Measurements from ENCODE around the gene PDE4B. TPM values are rescaled to one million over a fixed set of nuclear protein-coding genes. Genes with fewer than 3 reads are reported as not detected.

PDE4B gene
- polyA plus RNA-seq, 3 donors from 2014 or later, result 7.4 to 25.1 (median 18.9) TPM

GRCh38 chr1:65788762-65789161 is 3.9 kb upstream of the PDE4B start:
- peaks cover 2 to 6% (median 4%) of the 10 kb centered on the region in 3 donors for H3K27me3 Mint-ChIP-seq (ENCODE audit: low read depth in 3 of 3)
- H3K4me1 Mint-ChIP-seq, result no peaks in the 10 kb centered on the region
- H3K4me3 Mint-ChIP-seq, result no peak overlapping the region
- H3K9me3 Mint-ChIP-seq, result peaks cover 3 to 27% (median 5%) of the 10 kb centered on the region in 6 donors
- peaks cover 0 to 3% (median 0%) of the 10 kb centered on the region in 3 donors for H3K36me3 Mint-ChIP-seq
- no peak overlapping the region for H3K27ac Mint-ChIP-seq
- DNase-seq, result no peak

- no peak overlapping the region for H3K27ac Mint-ChIP-seq
- H3K36me3 Mint-ChIP-seq, result peaks cover 0 to 3% (median 0%) of the 10 kb centered on the region in 3 donors
- no peak for DNase-seq
- peaks cover 4 to 12% (median 6%) of the 10 kb centered on the region in 3 donors for H3K27me3 Mint-ChIP-seq (ENCODE audit: low read depth in 3 of 3)
- no peaks in the 10 kb centered on the region for H3K4me1 Mint-ChIP-seq
- peaks cover 5 to 39% (median 6%) of the 10 kb centered on the region in 6 donors for H3K9me3 Mint-ChIP-seq
- H3K4me3 Mint-ChIP-seq, result no peak overlapping the region
Observed at GRCh38 chr1:65791396-65791795, 1.3 kb upstream of the PDE4B start.

DNA sequence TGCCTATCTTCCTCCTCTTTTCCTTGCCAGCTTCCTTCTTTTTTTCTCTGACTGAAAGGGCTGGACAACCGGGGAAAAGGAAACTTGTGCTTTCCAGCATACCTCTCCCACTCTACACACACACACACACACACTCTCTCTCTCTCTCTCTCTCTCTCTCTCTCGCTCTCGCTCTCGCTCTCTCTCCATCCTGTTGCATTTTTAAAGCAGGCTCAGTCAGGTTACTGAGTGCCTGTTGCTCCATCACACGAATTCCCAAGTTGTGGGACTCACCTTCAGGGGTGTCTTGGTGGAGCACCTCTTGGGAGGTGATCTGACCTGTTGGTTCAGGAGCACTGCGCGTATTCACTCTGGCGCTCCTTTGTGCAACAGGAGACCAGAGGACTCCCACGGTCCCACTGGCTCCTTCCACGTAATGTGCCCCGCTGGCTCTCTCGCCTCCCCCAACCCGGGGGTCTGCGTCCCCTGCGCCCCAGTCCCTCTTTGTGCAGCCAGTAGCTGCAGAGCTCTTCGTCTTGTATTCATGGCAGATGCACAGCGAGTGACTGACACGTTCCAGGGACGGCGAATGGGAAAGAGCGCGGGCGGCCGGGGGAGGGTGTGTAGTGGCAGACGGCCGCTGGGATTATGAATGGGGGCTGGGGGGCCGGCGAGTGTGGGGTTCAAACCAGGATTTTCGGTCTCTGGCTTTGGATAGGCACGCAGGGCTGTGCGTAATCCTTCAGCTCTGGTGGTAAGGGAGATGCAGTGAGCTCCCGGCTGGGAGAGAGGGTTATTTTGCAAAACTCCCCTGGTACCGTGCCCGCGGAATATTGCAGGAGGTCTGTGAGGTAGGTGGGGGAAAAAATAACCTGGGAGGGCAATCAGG is 660 bp upstream of the PDE4B start:
- Mint-ChIP-seq H3K36me3 (peaks cover 0 to 3% (median 0%) of the 10 kb centered on the region in 3 donors), H3K27ac (no peak overlapping the region), H3K4me3 (peak overlapping the region in 1 of 5 donors; percentile 33), H3K27me3 (ENCODE audit: low read depth in 3 of 3) (peaks cover 4 to 12% (median 6%) of the 10 kb centered on the region in 3 donors), H3K4me1 (no peaks in the 10 kb centered on the region), H3K9me3 (peaks cover 6 to 39% (median 7%) of the 10 kb centered on the region in 6 donors)
- no peak for DNase-seq

GRCh38 chr1:65793359-65793732 is 651 bp downstream of the PDE4B start:
- H3K36me3 Mint-ChIP-seq, result peaks cover 0 to 3% (median 0%) of the 10 kb centered on the region in 3 donors
- H3K4me3 Mint-ChIP-seq, result no peak overlapping the region
- no peaks in the 10 kb centered on the region for H3K4me1 Mint-ChIP-seq
- DNase-seq, result no peak
- no peak overlapping the region for H3K27ac Mint-ChIP-seq
- H3K9me3 Mint-ChIP-seq, result peaks cover 6 to 31% (median 7%) of the 10 kb centered on the region in 6 donors
- peaks cover 4 to 12% (median 6%) of the 10 kb centered on the region in 3 donors for H3K27me3 Mint-ChIP-seq (ENCODE audit: low read depth in 3 of 3)

DNA sequence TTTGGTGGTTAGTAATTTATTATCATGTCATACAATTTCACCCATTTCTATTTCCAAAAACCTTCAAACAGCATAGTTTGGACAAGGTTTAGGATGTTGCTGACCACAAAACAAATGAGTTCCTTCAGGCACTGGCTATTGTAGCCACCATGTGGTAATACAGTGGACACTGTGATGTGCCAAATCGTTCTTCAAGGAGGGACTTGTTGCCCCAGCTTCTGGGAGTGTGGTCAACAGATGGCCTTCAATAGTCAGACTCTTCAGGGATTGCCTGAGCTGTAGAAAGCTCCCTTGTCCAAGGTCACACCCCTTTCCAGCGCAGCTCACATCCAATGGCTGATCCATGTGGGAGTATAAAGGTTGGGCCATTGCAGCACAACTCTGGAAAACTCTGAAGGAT is 2.6 kb downstream of the PDE4B start:
- peaks cover 3 to 11% (median 6%) of the 10 kb centered on the region in 3 donors for H3K27me3 Mint-ChIP-seq (ENCODE audit: low read depth in 3 of 3)
- H3K27ac Mint-ChIP-seq, result no peak overlapping the region
- no peak for DNase-seq
- H3K36me3 Mint-ChIP-seq, result no peaks in the 10 kb centered on the region
- H3K4me3 Mint-ChIP-seq, result no peak overlapping the region
- no peaks in the 10 kb centered on the region for H3K4me1 Mint-ChIP-seq
- peaks cover 0 to 22% (median 4%) of the 10 kb centered on the region in 6 donors for H3K9me3 Mint-ChIP-seq

GRCh38 chr1:65799601-65800000 is 6.9 kb downstream of the PDE4B start:
- DNase-seq, result no peak
- H3K4me1 Mint-ChIP-seq, result no peaks in the 10 kb centered on the region
- no peak overlapping the region for H3K4me3 Mint-ChIP-seq
- H3K36me3 Mint-ChIP-seq, result no peaks in the 10 kb centered on the region
- peaks cover 0 to 5% (median 1%) of the 10 kb centered on the region in 6 donors for H3K9me3 Mint-ChIP-seq
- peaks cover 1 to 4% (median 2%) of the 10 kb centered on the region in 3 donors for H3K27me3 Mint-ChIP-seq (ENCODE audit: low read depth in 3 of 3)
- H3K27ac Mint-ChIP-seq, result no peak overlapping the region

DNA sequence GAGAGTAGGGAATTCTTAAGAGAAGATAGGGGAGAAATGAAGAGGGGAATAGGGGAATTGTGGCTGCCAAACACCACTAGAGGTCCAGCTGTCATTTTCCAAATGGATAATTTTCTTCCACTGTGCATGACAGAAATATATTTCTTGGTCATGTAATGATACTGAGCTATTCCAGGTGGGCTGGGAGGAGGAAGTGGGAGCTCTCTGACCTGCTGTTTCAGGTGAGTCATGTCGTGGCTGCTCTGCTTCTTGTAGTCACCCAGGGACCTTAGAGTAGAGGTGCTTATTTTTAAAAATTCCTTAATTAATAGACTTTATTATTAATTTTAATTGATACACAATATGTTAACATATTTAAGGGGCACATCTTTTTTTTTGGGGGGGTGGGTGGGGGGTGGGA is 11.9 kb downstream of the PDE4B start:
- no peak for DNase-seq
- no peak overlapping the region for H3K27ac Mint-ChIP-seq
- H3K9me3 Mint-ChIP-seq, result peaks cover 0 to 5% (median 0%) of the 10 kb centered on the region in 6 donors
- H3K4me1 Mint-ChIP-seq, result no peaks in the 10 kb centered on the region
- H3K4me3 Mint-ChIP-seq, result no peak overlapping the region
- H3K27me3 Mint-ChIP-seq (ENCODE audit: low read depth in 3 of 3), result peaks cover 0 to 4% (median 2%) of the 10 kb centered on the region in 3 donors
- H3K36me3 Mint-ChIP-seq, result no peaks in the 10 kb centered on the region

DNA sequence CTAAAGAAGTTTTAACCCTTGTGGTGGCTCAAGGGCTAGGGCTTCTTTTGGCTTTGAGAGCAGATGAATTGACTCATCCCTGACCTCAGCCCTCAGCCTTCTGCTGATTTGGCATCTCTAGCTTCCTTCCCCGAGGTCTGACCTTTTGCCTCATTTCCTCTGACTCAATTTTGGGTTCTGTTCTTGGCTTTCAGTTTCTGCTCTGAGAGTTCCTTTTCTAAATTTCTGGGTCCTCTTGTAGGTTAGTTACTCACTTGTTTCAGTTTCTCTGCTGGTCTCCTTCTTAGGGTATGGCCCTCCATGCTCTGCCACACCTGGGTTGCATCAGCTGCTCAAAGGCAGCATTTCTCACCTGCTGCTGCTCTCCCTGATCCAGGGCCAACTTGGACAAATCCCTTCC is 19.4 kb downstream of the PDE4B start:
- DNase-seq, result peak in 2 of 3 donors; percentile 1
- no peak overlapping the region for H3K27ac Mint-ChIP-seq
- peaks cover 0 to 7% of the 10 kb centered on the region in 2 donors for H3K4me1 Mint-ChIP-seq
- H3K36me3 Mint-ChIP-seq, result peaks cover 0 to 4% (median 0%) of the 10 kb centered on the region in 3 donors
- no peaks in the 10 kb centered on the region for H3K27me3 Mint-ChIP-seq (ENCODE audit: low read depth in 3 of 3)
- H3K4me3 Mint-ChIP-seq, result no peak overlapping the region
- peaks cover 0 to 6% (median under 1%) of the 10 kb centered on the region in 6 donors for H3K9me3 Mint-ChIP-seq

DNA sequence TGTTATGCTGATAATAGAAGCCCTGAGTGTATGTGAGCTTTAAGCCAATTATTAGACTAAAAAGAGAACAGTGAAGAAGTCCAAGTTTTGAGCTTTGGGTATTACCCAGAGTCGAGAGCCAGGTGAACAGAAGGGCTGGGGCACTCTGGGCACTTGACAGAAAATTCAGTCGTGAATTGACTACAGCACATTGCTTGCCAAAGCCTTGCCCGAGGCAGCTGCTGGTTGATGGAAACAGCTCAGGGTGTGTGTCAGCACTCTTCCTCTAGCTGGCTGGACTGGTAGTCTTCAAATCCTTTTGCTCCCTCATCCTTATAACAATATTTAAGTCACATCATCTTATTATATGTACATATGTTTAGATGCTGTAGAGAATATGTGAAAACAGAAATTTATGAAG is 21.3 kb downstream of the PDE4B start:
- no peak overlapping the region for H3K27ac Mint-ChIP-seq

GRCh38 chr1:65814752-65815151 is 22.1 kb downstream of the PDE4B start:
- Mint-ChIP-seq H3K4me1 (peaks cover 0 to 7% of the 10 kb centered on the region in 2 donors), H3K36me3 (peaks cover 0 to 4% (median 0%) of the 10 kb centered on the region in 3 donors), H3K9me3 (peaks cover 0 to 3% (median 2%) of the 10 kb centered on the region in 6 donors), H3K27me3 (ENCODE audit: low read depth in 3 of 3) (no peaks in the 10 kb centered on the region), H3K27ac (no peak overlapping the region), H3K4me3 (no peak overlapping the region)
- no peak for DNase-seq

More for the DNA sequence above, 21.3 kb downstream of the PDE4B start:
- Mint-ChIP-seq H3K4me3 (no peak overlapping the region), H3K36me3 (peaks cover 0 to 4% (median 0%) of the 10 kb centered on the region in 3 donors), H3K9me3 (peaks cover 0 to 3% (median 2%) of the 10 kb centered on the region in 6 donors), H3K4me1 (peaks cover 0 to 7% of the 10 kb centered on the region in 2 donors), H3K27me3 (ENCODE audit: low read depth in 3 of 3) (no peaks in the 10 kb centered on the region)
- DNase-seq, result no peak

DNA sequence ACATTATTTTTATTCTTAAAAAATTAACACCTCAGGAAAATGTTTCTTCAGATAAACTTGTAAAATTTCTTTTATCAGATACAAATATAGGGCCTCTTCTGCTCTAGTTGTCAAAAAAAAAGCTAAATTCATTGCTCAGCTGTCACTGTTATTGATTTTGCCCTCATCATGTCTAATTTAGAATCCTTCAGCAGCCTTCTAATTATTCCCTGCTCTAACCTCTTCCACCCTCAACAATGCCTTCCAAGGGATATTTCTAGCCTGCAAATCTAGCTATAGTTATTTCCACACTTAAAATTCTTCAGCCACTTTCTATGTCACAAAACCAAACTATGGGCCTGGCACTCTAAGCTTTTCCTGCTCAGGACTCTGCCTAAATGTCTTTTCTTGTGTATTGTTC is 25.2 kb downstream of the PDE4B start:
- no peak for DNase-seq
- no peak overlapping the region for H3K4me3 Mint-ChIP-seq
- H3K4me1 Mint-ChIP-seq, result no peaks in the 10 kb centered on the region
- peaks cover 0 to 3% (median under 1%) of the 10 kb centered on the region in 6 donors for H3K9me3 Mint-ChIP-seq
- no peaks in the 10 kb centered on the region for H3K36me3 Mint-ChIP-seq
- no peak overlapping the region for H3K27ac Mint-ChIP-seq
- no peaks in the 10 kb centered on the region for H3K27me3 Mint-ChIP-seq (ENCODE audit: low read depth in 3 of 3)

DNA sequence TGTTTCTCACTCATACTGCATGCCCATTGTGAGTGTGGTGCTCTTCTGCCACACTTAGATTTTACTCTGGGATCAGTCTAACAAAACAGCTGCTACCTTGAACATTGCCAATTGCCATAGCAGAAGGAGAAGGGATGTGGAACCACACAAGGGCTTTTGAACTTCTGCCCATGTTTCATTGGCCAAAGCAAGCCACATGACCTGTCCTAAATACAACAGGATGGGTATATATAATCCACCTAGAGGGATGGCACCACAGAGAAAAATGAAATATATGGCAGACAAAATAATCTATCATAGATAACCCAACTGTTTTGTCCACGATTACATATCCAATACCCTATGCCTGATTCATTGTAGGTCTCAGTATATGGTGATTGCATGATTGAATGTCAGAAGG is 26.3 kb downstream of the PDE4B start:
- H3K36me3 Mint-ChIP-seq, result no peaks in the 10 kb centered on the region
- H3K9me3 Mint-ChIP-seq, result peaks cover 0 to 7% (median 4%) of the 10 kb centered on the region in 6 donors
- H3K4me1 Mint-ChIP-seq, result no peaks in the 10 kb centered on the region
- H3K27me3 Mint-ChIP-seq (ENCODE audit: low read depth in 3 of 3), result peaks cover 0 to 3% (median 2%) of the 10 kb centered on the region in 3 donors
- H3K27ac Mint-ChIP-seq, result no peak overlapping the region
- no peak for DNase-seq
- H3K4me3 Mint-ChIP-seq, result no peak overlapping the region

GRCh38 chr1:65820983-65821382 is 28.3 kb downstream of the PDE4B start:
- Mint-ChIP-seq H3K27ac (no peak overlapping the region), H3K27me3 (ENCODE audit: low read depth in 3 of 3) (peaks cover 0 to 7% (median 3%) of the 10 kb centered on the region in 3 donors)

GRCh38 chr1:65821386-65821785 is 28.7 kb downstream of the PDE4B start:
- peaks cover 0 to 7% (median 4%) of the 10 kb centered on the region in 6 donors for H3K9me3 Mint-ChIP-seq
- no peaks in the 10 kb centered on the region for H3K36me3 Mint-ChIP-seq
- no peak for DNase-seq
- no peaks in the 10 kb centered on the region for H3K4me1 Mint-ChIP-seq
- no peak overlapping the region for H3K4me3 Mint-ChIP-seq
- H3K27ac Mint-ChIP-seq, result no peak overlapping the region
- peaks cover 0 to 7% (median 3%) of the 10 kb centered on the region in 3 donors for H3K27me3 Mint-ChIP-seq (ENCODE audit: low read depth in 3 of 3)

More at GRCh38 chr1:65820983-65821382, 28.3 kb downstream of the PDE4B start:
- no peaks in the 10 kb centered on the region for H3K36me3 Mint-ChIP-seq
- DNase-seq, result no peak
- H3K4me3 Mint-ChIP-seq, result no peak overlapping the region
- peaks cover 0 to 7% (median 4%) of the 10 kb centered on the region in 6 donors for H3K9me3 Mint-ChIP-seq
- H3K4me1 Mint-ChIP-seq, result no peaks in the 10 kb centered on the region

Measured in immature natural killer cell (primary cell).